HepG2 (cell line): ENCODE data around the gene PIGV. TPM values are rescaled to one million over a fixed set of nuclear protein-coding genes. Genes with fewer than 3 reads are reported as not detected.
A peak's percentile ranks its signal among the peaks of the same experiment; 100 is the strongest.

Experiments used
- ARNT2 ChIP-seq: sonication (generic); formaldehyde crosslinking; IDR thresholded peaks from 2 replicates; pipeline ENCODE4 v1.8.0; 2022; ENCODE audit warnings: mild to moderate bottlenecking, low read depth, missing genetic modification reagents, moderate library complexity
- ATF4 ChIP-seq, 2 experiments: fragments of 450-650 bp in 1 of 2; sonication (generic) in 1 of 2; formaldehyde crosslinking; IDR thresholded peaks; 2 replicates each; pipeline versions ENCODE4 v1.5.0 to v1.8.0; 2020 to 2022; ENCODE audit warnings: mild to moderate bottlenecking in 1 of 2, missing genetic modification reagents in 1 of 2
- KDM5A ChIP-seq: fragments of 200-600 bp; sonication (generic); IDR thresholded peaks from 2 replicates; pipeline ENCODE4 v1.7.0; 2018; ENCODE audit warnings: antibody characterized with exemption, mild to moderate bottlenecking, low read length, borderline replicate concordance
- MAFK ChIP-seq, 2 experiments: IDR thresholded peaks in 1 of 2; conservative IDR thresholded peaks in 1 of 2; 2 replicates each; pipeline ENCODE4 v1.6.1; 2011; ENCODE audit warnings: improper control_type of control experiment in 2 of 2, low read length in 2 of 2
- MEF2D ChIP-seq: sonication (generic); formaldehyde crosslinking; IDR thresholded peaks from 2 replicates; pipeline ENCODE4 v1.5.1; 2020; ENCODE audit warnings: mild to moderate bottlenecking, missing genetic modification reagents
- PHF5A ChIP-seq: IDR thresholded peaks from one replicate; pipeline ENCODE4 v1.6.1; 2018; ENCODE audit warnings: low read depth, missing genetic modification reagents; ENCODE audit not compliant: unreplicated experiment
- POLR2AphosphoS2 ChIP-seq: IDR thresholded peaks from 2 replicates; pipeline ENCODE4 v1.6.1; 2011; ENCODE audit warnings: low read depth, low read length, improper control_type of control experiment
- SAP130 ChIP-seq: IDR thresholded peaks from 2 replicates; pipeline ENCODE4 v1.6.1; 2016; ENCODE audit warnings: low read depth
- SUZ12 ChIP-seq: fragments of 150-350 bp; IDR thresholded peaks from 2 replicates; pipeline ENCODE4 v1.6.1; 2014; ENCODE audit warnings: low read depth, low read length
- XRCC5 ChIP-seq: fragments of 200-400 bp; formaldehyde crosslinking; optimal IDR thresholded peaks from 2 replicates; pipeline ENCODE3; 2017; ENCODE audit warnings: mild to moderate bottlenecking, low read length
- ZNF20 ChIP-seq: sonication (generic); formaldehyde crosslinking; IDR thresholded peaks from 2 replicates; pipeline ENCODE4 v1.4.0; 2020; ENCODE audit warnings: mild to moderate bottlenecking, moderate library complexity, missing genetic modification reagents
- ZNF512B ChIP-seq: sonication (generic); formaldehyde crosslinking; IDR thresholded peaks from 2 replicates; pipeline ENCODE4 v1.5.1; 2020; ENCODE audit warnings: missing genetic modification reagents, mild to moderate bottlenecking, borderline replicate concordance
- ZSCAN25 ChIP-seq: sonication (generic); formaldehyde crosslinking; IDR thresholded peaks from 2 replicates; pipeline ENCODE4 v1.8.0; 2022; ENCODE audit warnings: mild to moderate bottlenecking, missing genetic modification reagents
- polyA plus RNA-seq, 8 experiments: library from polyadenylated mRNA; depleted of rRNA in 3 of 8; stranded (reverse) in 7 of 8; unstranded in 1 of 8; fragments of >200 nt; fragmentation: Illumina TruSeq in 4 of 8; extraction: Trizol in 4 of 8; gene quantifications; 2 replicates each; pipeline versions ENCODE4 v1.2.1 to v1.2.3, GENCODE V29; 2011 to 2016; ENCODE audit warnings: low read depth in 4 of 8, missing spikeins in 1 of 8, mixed read lengths in 1 of 8; ENCODE audit not compliant: insufficient read depth in 1 of 8
- total RNA-seq, 5 experiments: library from RNA; depleted of rRNA; stranded (reverse); fragments of >200 nt; fragmentation: Illumina TruSeq; extraction: Trizol; gene quantifications; 2 replicates each; pipeline ENCODE4 v1.2.3, GENCODE V29; 2016; ENCODE audit warnings: low read depth in 1 of 5
- TF ChIP-seq, protein P1 (sequence below): sonication (generic); formaldehyde crosslinking; IDR thresholded peaks from 2 replicates; pipeline ENCODE4 v1.5.1; 2020; ENCODE audit warnings: mild to moderate bottlenecking, missing genetic modification reagents
- TF ChIP-seq, protein P2 (sequence below): sonication (generic); formaldehyde crosslinking; IDR thresholded peaks from 2 replicates; pipeline ENCODE4 v1.9.0; 2021; ENCODE audit warnings: mild to moderate bottlenecking, missing genetic modification reagents

PIGV gene
- total and polyA plus RNA-seq, 2 of the 13 experiments (the other 11 are each of a cell fraction or from before 2014, with no cell fraction given), result 13.5 to 22.7 TPM

GRCh38 chr1:26744075-26744959 is 43.4 kb upstream of the PIGV start (continued):
- TF ChIP-seq ZNF512B (CRISPR knock-in tag), result no peak
- TF ChIP-seq, protein P1, sequence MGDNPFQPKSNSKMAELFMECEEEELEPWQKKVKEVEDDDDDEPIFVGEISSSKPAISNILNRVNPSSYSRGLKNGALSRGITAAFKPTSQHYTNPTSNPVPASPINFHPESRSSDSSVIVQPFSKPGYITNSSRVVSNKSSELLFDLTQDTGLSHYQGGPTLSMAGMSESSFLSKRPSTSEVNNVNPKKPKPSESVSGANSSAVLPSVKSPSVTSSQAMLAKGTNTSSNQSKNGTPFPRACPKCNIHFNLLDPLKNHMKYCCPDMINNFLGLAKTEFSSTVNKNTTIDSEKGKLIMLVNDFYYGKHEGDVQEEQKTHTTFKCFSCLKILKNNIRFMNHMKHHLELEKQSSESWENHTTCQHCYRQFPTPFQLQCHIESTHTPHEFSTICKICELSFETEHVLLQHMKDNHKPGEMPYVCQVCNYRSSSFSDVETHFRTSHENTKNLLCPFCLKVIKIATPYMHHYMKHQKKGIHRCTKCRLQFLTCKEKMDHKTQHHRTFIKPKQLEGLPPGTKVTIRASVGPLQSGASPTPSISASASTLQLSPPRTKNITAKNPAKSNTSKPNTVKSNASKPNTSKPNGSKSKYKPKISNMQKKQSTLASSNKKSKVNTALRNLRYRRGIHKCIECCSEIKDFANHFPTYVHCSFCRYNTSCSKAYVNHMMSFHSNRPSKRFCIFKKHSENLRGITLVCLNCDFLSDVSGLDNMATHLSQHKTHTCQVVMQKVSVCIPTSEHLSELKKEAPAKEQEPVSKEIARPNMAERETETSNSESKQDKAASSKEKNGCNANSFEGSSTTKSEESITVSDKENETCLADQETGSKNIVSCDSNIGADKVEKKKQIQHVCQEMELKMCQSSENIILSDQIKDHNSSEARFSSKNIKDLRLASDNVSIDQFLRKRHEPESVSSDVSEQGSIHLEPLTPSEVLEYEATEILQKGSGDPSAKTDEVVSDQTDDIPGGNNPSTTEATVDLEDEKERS (CRISPR knock-in tag), result no peak
- no peak for TF ChIP-seq KDM5A
- TF ChIP-seq ZSCAN25, result no peak
- TF ChIP-seq MEF2D (CRISPR knock-in tag), result peak; percentile 92; the same call in 1 of the 2 replicates
- peak; percentile 55; the same call in 1 of the 2 replicates for TF ChIP-seq SAP130 (CRISPR knock-in tag)
- no peak for TF ChIP-seq PHF5A
- no peak for TF ChIP-seq XRCC5
- peak in 1 of 2 experiments; percentile 14; a peak in 1 of 4 replicates for TF ChIP-seq MAFK (conservative IDR thresholded peaks at IDR 0.05 in 1 of 2, IDR thresholded peaks at IDR 0.05 in 1 of 2; ENCODE audit: low read length in 2 of 2)
- TF ChIP-seq SUZ12, result no peak
- TF ChIP-seq, protein P2, sequence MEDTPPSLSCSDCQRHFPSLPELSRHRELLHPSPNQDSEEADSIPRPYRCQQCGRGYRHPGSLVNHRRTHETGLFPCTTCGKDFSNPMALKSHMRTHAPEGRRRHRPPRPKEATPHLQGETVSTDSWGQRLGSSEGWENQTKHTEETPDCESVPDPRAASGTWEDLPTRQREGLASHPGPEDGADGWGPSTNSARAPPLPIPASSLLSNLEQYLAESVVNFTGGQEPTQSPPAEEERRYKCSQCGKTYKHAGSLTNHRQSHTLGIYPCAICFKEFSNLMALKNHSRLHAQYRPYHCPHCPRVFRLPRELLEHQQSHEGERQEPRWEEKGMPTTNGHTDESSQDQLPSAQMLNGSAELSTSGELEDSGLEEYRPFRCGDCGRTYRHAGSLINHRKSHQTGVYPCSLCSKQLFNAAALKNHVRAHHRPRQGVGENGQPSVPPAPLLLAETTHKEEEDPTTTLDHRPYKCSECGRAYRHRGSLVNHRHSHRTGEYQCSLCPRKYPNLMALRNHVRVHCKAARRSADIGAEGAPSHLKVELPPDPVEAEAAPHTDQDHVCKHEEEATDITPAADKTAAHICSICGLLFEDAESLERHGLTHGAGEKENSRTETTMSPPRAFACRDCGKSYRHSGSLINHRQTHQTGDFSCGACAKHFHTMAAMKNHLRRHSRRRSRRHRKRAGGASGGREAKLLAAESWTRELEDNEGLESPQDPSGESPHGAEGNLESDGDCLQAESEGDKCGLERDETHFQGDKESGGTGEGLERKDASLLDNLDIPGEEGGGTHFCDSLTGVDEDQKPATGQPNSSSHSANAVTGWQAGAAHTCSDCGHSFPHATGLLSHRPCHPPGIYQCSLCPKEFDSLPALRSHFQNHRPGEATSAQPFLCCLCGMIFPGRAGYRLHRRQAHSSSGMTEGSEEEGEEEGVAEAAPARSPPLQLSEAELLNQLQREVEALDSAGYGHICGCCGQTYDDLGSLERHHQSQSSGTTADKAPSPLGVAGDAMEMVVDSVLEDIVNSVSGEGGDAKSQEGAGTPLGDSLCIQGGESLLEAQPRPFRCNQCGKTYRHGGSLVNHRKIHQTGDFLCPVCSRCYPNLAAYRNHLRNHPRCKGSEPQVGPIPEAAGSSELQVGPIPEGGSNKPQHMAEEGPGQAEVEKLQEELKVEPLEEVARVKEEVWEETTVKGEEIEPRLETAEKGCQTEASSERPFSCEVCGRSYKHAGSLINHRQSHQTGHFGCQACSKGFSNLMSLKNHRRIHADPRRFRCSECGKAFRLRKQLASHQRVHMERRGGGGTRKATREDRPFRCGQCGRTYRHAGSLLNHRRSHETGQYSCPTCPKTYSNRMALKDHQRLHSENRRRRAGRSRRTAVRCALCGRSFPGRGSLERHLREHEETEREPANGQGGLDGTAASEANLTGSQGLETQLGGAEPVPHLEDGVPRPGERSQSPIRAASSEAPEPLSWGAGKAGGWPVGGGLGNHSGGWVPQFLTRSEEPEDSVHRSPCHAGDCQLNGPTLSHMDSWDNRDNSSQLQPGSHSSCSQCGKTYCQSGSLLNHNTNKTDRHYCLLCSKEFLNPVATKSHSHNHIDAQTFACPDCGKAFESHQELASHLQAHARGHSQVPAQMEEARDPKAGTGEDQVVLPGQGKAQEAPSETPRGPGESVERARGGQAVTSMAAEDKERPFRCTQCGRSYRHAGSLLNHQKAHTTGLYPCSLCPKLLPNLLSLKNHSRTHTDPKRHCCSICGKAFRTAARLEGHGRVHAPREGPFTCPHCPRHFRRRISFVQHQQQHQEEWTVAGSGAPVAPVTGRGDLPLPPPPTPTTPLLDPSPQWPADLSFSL (CRISPR knock-in tag), result no peak
- no peak for TF ChIP-seq ARNT2 (CRISPR knock-in tag)
- TF ChIP-seq POLR2AphosphoS2, result no peak
- no peak for TF ChIP-seq ZNF20
- TF ChIP-seq ATF4 (CRISPR knock-in tag; IDR thresholded peaks at IDR 0.05), result no peak
